ENCODE results near the gene HTRA3. TPM values are rescaled to one million over a fixed set of nuclear protein-coding genes. Genes with fewer than 3 reads are reported as not detected.

The HTRA3 gene
- total RNA-seq, 8 experiments from 2014 or later, result 0.54 to 101 (median 1.8) TPM

- H3K27ac ChIP-seq, result no peak overlapping the region
- peaks cover 25 to 42% of the 10 kb centered on the region in 2 donors for H3K4me1 ChIP-seq (replicated peaks in 1 of 2)
- no CpG with 5 or more reads among the region's 8 CpGs for WGBS, 10 experiments
- no peak overlapping the region for H3K4me3 ChIP-seq
- ATAC-seq (replicated peaks in 6 of 8), result peak in 2 of 8 experiments; percentile 24 to 36
- in situ Hi-C loops (cut with MboI; ENCODE audit: low pct_unique_long_range_greater_than_20kb in 2 of 9, low sequenced_read_pairs in 9 of 9, unreplicated experiment in 9 of 9), result no loop called here
Observed at GRCh38 chr4:8266508-8266907, 3.0 kb upstream of the HTRA3 start.

DNA sequence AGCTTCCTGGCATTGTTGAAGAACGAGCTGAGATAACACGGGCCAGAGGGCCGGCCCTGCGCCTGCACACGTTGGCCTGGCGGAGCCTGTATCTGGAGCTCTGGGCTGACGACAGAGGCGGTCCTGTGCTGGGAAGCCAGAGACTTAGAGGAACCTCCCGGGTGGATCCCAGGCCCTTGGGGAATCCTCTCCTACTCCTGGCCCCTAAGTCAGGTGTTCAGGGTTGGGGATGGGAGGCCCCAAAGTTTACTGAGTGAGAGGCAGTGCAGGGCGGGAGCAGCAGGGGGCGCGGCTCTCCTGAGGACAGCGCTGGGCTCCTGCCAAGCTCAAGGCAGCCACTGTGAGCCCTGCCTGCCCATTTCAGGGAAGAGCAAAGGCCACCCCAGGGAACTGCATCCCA lies 2.5 kb upstream of the HTRA3 start:
- H3K27ac ChIP-seq, result no peak overlapping the region
- peak; percentile 22 to 82 (median 42) for ATAC-seq (replicated peaks in 6 of 8)
- in situ Hi-C loops (cut with MboI; ENCODE audit: low pct_unique_long_range_greater_than_20kb in 2 of 9, low sequenced_read_pairs in 9 of 9, unreplicated experiment in 9 of 9), result no loop called here
- WGBS, 10 experiments, result 24 to 80% (median 69%) methylated on average over 2 to 13 of the region's 13 CpGs; no CpG with 5 or more reads in 4 of the 10 experiments
- no peak overlapping the region for H3K4me3 ChIP-seq
- H3K4me1 ChIP-seq (replicated peaks in 1 of 2), result peaks cover 24 to 37% of the 10 kb centered on the region in 2 donors

GRCh38 chr4:8268211-8268610 lies 1.3 kb upstream of the HTRA3 start:
- Histone ChIP-seq H3K4me1 (replicated peaks in 1 of 2) (peaks cover 17 to 32% of the 10 kb centered on the region in 2 donors), H3K27ac (no peak overlapping the region), H3K4me3 (no peak overlapping the region)
- in situ Hi-C loops (cut with MboI; ENCODE audit: low pct_unique_long_range_greater_than_20kb in 2 of 9, low sequenced_read_pairs in 9 of 9, unreplicated experiment in 9 of 9), result no loop called here
- WGBS, 10 experiments, result 83 to 91% methylated on average over 2 to 4 of the region's 7 CpGs; no CpG with 5 or more reads in 8 of the 10 experiments
- no peak for ATAC-seq (replicated peaks in 6 of 8)

DNA sequence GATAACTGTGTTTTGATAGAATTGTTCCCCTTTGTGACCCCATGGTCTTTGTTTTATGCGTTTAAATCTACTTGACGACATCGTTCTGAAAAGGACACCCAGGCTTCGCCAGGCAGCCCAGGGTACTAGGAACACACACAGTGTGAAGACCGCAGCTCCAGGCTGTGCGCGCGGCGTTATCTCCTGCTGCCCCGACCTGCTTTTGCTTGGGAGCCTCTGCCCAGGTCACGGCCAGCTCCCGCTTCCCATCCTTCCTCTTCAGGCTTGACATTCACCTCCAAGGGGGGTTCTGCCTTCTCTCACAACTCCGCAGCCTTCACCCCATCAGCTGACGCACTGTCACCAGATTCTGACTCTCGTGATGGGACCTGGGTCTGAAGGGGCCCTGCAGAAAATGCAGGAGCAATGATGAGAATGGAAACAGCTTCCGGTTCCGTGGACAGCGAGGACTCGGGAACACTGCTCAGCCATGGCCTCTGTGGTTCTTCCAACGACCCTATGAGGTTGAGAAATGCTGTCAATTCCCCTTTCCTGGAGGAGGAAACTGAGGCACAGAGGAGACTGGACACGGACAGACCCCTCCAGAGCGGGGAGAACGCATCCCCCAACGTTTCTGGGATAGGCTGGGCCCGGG lies 536 bp upstream of the HTRA3 start:
- H3K27ac ChIP-seq, result no peak overlapping the region
- H3K4me3 ChIP-seq, result peak overlapping the region in 1 of 5 donors; percentile 22
- peaks cover 12 to 30% of the 10 kb centered on the region in 2 donors for H3K4me1 ChIP-seq (replicated peaks in 1 of 2)
- 72 to 94% (median 90%) methylated on average over 2 to 18 of the region's 25 CpGs; no CpG with 5 or more reads in 1 of the 10 experiments for WGBS, 10 experiments
- in situ Hi-C loops (cut with MboI; ENCODE audit: low pct_unique_long_range_greater_than_20kb in 2 of 9, low sequenced_read_pairs in 9 of 9, unreplicated experiment in 9 of 9), result no loop called here
- ATAC-seq (replicated peaks in 6 of 8), result no peak

DNA sequence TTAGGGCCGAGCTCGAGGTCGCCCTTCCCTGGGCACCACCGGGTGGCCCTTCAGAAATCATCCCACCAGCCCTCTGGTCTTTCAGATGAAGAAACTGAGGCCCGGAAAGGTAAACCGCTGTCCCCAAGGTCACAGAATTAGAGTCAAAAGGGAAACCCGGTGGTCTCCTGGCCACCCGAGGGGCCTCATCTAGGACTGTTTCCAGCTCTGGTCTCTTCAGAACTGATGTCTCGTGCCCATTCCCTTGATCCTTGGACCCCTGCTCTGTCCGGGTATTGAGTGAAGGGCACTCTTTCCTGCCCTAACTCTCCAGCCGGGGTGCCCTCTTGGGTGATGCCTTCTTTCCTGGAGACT lies 841 bp downstream of the HTRA3 start:
- Histone ChIP-seq H3K4me1 (replicated peaks in 1 of 2) (peaks cover 21 to 39% of the 10 kb centered on the region in 2 donors), H3K4me3 (peak overlapping the region in 1 of 5 donors; percentile 22), H3K27ac (no peak overlapping the region)
- in situ Hi-C loops (cut with MboI; ENCODE audit: low pct_unique_long_range_greater_than_20kb in 2 of 9, low sequenced_read_pairs in 9 of 9, unreplicated experiment in 9 of 9), result loop anchor here in 1 of 9 experiments (10.0 kb wide), 1 partner anchor 124 kb away; no protein-coding TSS in a partner anchor
- 0 to 80% (median 35%) methylated on average over 1 to 6 of the region's 11 CpGs; no CpG with 5 or more reads in 6 of the 10 experiments for WGBS, 10 experiments
- ATAC-seq (replicated peaks in 6 of 8), result no peak

DNA sequence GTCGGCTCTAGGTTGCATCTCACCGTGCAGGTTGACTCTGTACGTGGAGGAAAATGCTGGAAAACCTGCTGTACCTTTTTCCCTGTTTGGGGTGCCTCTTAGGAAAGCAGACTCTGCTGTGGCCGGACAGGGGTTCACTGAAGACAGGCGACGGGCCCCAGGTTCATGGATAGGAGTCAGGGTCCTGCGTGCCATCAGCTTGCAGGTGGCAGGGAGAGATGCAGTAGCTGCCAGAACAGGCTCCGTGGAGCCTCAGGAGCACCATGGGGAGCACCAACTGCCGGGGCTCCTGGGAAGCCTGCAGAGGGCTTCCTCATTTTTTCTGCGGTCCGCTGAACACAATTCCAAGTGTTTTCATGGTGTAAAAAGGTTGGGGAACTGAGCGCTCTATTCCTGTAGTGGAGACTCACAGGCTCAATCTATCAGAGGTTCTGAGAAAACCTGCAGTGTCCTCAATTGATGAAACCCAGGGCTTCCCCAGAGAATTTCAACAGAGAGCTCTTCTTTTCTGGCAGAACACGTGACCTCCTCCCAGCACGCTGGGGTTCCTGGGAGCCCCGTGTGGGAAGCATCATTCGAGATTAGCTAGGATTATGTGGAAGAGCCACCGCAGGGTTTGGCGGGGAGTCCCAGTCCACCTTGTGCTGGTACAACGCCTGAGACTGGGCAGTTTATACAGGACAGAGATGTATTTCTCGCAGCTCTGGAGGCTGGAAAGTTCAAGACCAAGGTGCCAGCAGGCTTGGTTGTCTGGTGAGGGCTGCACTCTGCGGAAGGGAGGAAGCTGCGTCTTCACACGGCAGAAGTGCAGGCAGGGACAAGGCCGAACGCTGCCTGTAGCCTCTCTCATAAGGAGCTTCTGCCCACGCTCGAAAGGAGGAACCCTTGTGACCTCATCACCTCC lies 1.6 kb downstream of the HTRA3 start:
- H3K4me1 ChIP-seq (replicated peaks in 1 of 2), result peaks cover 23 to 39% of the 10 kb centered on the region in 2 donors
- no peak for ATAC-seq (replicated peaks in 6 of 8)
- H3K4me3 ChIP-seq, result no peak overlapping the region
- in situ Hi-C loops (cut with MboI; ENCODE audit: low pct_unique_long_range_greater_than_20kb in 2 of 9, low sequenced_read_pairs in 9 of 9, unreplicated experiment in 9 of 9), result loop anchor here in 1 of 9 experiments (10.0 kb wide), 1 partner anchor 124 kb away; no protein-coding TSS in a partner anchor
- H3K27ac ChIP-seq, result no peak overlapping the region
- 37 to 92% (median 80%) methylated on average over 1 to 13 of the region's 27 CpGs; no CpG with 5 or more reads in 1 of the 10 experiments for whole genome bisulfite sequencing, 10 experiments

DNA sequence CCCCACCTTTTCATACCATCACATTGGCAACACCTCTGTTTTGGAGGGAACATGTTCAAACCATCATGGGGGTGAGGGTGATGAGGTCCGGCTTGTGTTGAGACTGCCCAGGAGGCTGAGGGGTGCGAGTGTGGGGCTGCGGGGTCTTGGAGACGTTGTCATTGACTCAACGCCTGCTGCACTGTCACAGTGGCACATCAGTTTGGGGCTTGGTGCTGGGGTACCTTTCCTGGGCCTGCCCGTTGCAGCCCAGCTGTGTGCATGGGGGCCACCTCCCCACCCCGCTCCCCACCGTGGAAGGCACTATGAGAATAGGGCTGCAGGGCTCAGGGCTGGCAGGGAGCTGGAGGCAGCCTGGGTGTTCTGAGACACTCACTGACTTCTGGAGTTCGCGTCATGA lies 2.3 kb downstream of the HTRA3 start:
- Histone ChIP-seq H3K27ac (no peak overlapping the region), H3K4me3 (no peak overlapping the region), H3K4me1 (replicated peaks in 1 of 2) (peaks cover 23 to 36% of the 10 kb centered on the region in 2 donors)
- ATAC-seq (replicated peaks in 6 of 8), result no peak
- WGBS, 10 experiments, result 90% methylated on average over 4 to 6 of the region's 10 CpGs; no CpG with 5 or more reads in 8 of the 10 experiments
- in situ Hi-C loops (cut with MboI; ENCODE audit: low pct_unique_long_range_greater_than_20kb in 2 of 9, low sequenced_read_pairs in 9 of 9, unreplicated experiment in 9 of 9), result loop anchor here in 1 of 9 experiments (10.0 kb wide), 1 partner anchor 123 kb away; no protein-coding TSS in a partner anchor

- ATAC-seq (replicated peaks in 6 of 8), result peak in 2 of 8 experiments; percentile 2
- WGBS, 10 experiments, result 68 to 93% (median 80%) methylated on average over 3 to 8 of the region's 30 CpGs; no CpG with 5 or more reads in 6 of the 10 experiments
- Histone ChIP-seq H3K27ac (no peak overlapping the region), H3K4me1 (replicated peaks in 1 of 2) (peaks cover 23 to 30% of the 10 kb centered on the region in 2 donors), H3K4me3 (no peak overlapping the region)
- in situ Hi-C loops (cut with MboI; ENCODE audit: low pct_unique_long_range_greater_than_20kb in 2 of 9, low sequenced_read_pairs in 9 of 9, unreplicated experiment in 9 of 9), result loop anchor here in 1 of 9 experiments (10.0 kb wide), 1 partner anchor 122 kb away; no protein-coding TSS in a partner anchor
Observed at GRCh38 chr4:8272472-8273428, 3.2 kb downstream of the HTRA3 start.

DNA sequence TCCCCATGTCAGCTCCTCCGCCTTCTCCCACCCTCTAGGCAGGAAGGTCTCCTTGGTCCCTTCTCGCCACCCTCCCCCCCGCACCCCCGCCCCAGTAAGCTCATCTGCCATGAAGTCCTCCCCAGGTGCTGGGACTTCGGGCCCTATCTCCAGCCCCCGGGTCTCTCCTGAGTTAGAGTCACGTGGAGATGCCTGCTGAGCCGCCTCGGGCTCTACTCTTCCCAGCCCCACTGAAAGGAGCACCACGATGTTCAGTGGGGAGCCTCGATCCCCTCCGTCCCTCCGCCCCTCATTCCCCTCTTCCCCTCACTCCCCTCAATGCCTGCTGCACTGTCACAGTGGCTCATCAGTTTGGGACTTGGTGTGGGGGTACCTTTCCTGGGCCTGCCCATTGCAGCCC lies 3.9 kb downstream of the HTRA3 start:
- Histone ChIP-seq H3K27ac (no peak overlapping the region), H3K4me1 (replicated peaks in 1 of 2) (peaks cover 27 to 36% of the 10 kb centered on the region in 2 donors), H3K4me3 (no peak overlapping the region)
- no CpG with 5 or more reads among the region's 13 CpGs for WGBS, 10 experiments
- in situ Hi-C loops (cut with MboI; ENCODE audit: low pct_unique_long_range_greater_than_20kb in 2 of 9, low sequenced_read_pairs in 9 of 9, unreplicated experiment in 9 of 9), result loop anchor here in 1 of 9 experiments (10.0 kb wide), 1 partner anchor 121 kb away; no protein-coding TSS in a partner anchor
- no peak for ATAC-seq (replicated peaks in 6 of 8)

GRCh38 chr4:8274066-8274652 lies 4.6 kb downstream of the HTRA3 start:
- no peak for ATAC-seq (replicated peaks in 6 of 8)
- H3K4me1 ChIP-seq (replicated peaks in 1 of 2), result peaks cover 25 to 41% of the 10 kb centered on the region in 2 donors
- H3K4me3 ChIP-seq, result no peak overlapping the region
- 79 to 100% (median 97%) methylated on average over 1 to 13 of the region's 21 CpGs; no CpG with 5 or more reads in 4 of the 10 experiments for WGBS, 10 experiments
- peak overlapping the region in 1 of 2 donors; percentile 7 for H3K27ac ChIP-seq
- in situ Hi-C loops (cut with MboI; ENCODE audit: low pct_unique_long_range_greater_than_20kb in 2 of 9, low sequenced_read_pairs in 9 of 9, unreplicated experiment in 9 of 9), result loop anchor here in 1 of 9 experiments (10.0 kb wide), 1 partner anchor 121 kb away; no protein-coding TSS in a partner anchor

DNA sequence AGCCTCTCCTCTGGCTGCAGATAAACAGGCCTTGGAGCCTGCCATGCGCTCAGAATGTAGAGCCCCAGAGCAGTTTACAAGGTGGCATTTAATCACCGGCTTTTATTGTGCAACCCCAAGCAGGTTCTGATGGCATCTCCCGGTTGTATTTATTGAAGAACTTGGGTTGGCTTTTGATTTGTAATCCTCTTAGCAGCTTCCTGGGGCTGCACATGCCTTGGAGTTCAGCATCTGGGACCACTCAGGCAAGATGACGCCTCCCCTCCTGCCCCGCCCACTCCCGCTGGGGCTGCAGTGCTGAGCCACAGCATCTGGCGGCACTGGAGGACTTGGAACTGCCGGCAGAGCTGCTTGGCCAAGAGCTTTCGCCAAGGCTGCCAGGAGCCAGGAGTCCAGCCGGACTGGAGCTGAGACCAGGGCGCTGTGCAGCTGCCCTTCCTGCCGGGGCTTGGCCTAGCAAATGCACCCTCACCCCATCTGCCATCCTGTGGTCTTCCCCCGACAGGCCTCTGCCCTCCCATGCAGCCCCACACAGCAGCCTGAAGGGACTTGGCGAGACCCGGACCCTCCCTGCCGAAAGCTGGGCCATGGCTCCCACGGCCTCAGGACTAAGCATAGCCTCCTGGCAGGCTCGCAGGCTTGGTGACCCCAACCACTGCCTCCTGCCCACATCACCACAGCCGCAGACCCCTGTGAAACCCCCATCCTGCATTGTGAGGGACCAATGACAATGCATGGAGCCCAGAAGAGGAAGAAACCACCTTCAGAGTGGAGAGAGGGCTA lies 5.4 kb downstream of the HTRA3 start:
- no peak overlapping the region for H3K4me3 ChIP-seq
- 10 to 55% (median 42%) methylated on average over 2 to 4 of the region's 19 CpGs; no CpG with 5 or more reads in 6 of the 10 experiments for WGBS, 10 experiments
- peaks cover 23 to 34% of the 10 kb centered on the region in 2 donors for H3K4me1 ChIP-seq (replicated peaks in 1 of 2)
- peak; percentile 8 to 90 (median 79) for ATAC-seq (replicated peaks in 6 of 8)
- peak overlapping the region in 1 of 2 donors; percentile 7 for H3K27ac ChIP-seq
- in situ Hi-C loops (cut with MboI; ENCODE audit: low pct_unique_long_range_greater_than_20kb in 2 of 9, low sequenced_read_pairs in 9 of 9, unreplicated experiment in 9 of 9), result loop anchor here in 1 of 9 experiments (10.0 kb wide), 1 partner anchor 120 kb away; no protein-coding TSS in a partner anchor

Data from motor neuron (in vitro differentiated cells).